Psoas muscle (tissue), 8 donors: ENCODE data around the gene EXOC3L1. TPM values are rescaled to one million over a fixed set of nuclear protein-coding genes. Genes with fewer than 3 reads are reported as not detected.

ENCODE experiments used
- ATAC-seq, 4 donors: fragments of 200-7000 bp; cut with Tn5 transposase; one replicate each; pipeline ENCODE4 v1.9.1; 2020; ENCODE audit warnings: moderate library complexity in 3 of 4, mild to moderate bottlenecking in 2 of 4
- DNase-seq, 2 donors: peaks; one replicate each; pipeline ENCODE4 v3.0.0-alpha.2; 2020
- H3K27ac ChIP-seq: fragments of 200-600 bp; one replicate; pipeline ENCODE4 v1.8.0; 2022
- H3K27me3 ChIP-seq, 3 donors: fragments of 200-600 bp in 1 of 3; one replicate each; pipeline versions ENCODE4 v1.6.1 to v1.8.0; 2013 to 2022; ENCODE audit warnings: low read length in 2 of 3, mild to moderate bottlenecking in 2 of 3, moderate library complexity in 1 of 3; ENCODE audit not compliant: insufficient read depth in 3 of 3
- H3K36me3 ChIP-seq, 2 donors: fragments of 200-600 bp in 1 of 2; one replicate each; pipeline versions ENCODE4 v1.6.1 to v1.8.0; 2013 to 2022; ENCODE audit warnings: low read depth in 1 of 2, mild to moderate bottlenecking in 1 of 2, moderate library complexity in 1 of 2; ENCODE audit not compliant: insufficient read depth in 1 of 2
- H3K4me1 ChIP-seq: fragments of 200-600 bp; one replicate; pipeline ENCODE4 v1.8.0; 2022
- H3K4me3 ChIP-seq: fragments of 200-600 bp; one replicate; pipeline ENCODE4 v1.8.0; 2022; ENCODE audit warnings: mild to moderate bottlenecking
- H3K9me3 ChIP-seq: fragments of 200-600 bp; one replicate; pipeline ENCODE4 v1.8.0; 2022
- CTCF ChIP-seq: fragments of 200-600 bp; IDR thresholded peaks from one replicate; pipeline ENCODE4 v1.8.0; 2022; ENCODE audit warnings: antibody characterized with exemption
- WGBS, 3 donors: extraction: QIAGEN DNeasy Blood & Tissue Kit; methylation state at CpG; one replicate each; pipeline versions ENCODE4 v1.1.6 to v1.1.7; 2013; 5-methylcytosine and 5-hydroxymethylcytosine counted together
- intact Hi-C, 2 donors: fragments of 100-400 bp; cut with DNase I; formaldehyde crosslinking; loops; one replicate each; pipeline versions ENCODE4 v1.11.0 to v1.14.2; 2022
- polyA plus RNA-seq, 3 donors: library from polyadenylated mRNA; stranded (reverse); fragments of 200-250 nt; gene quantifications; one replicate each; pipeline ENCODE4 v1.2.3, GENCODE V29; 2013
- total RNA-seq, 4 donors: library from RNA; stranded (reverse); fragmentation: NEBNext Ultra II Directional in 2 of 4; extraction: Animal tissue kit (Norgen Biotek cat#: 25700) in 2 of 4; gene quantifications; one replicate each; pipeline versions ENCODE4 v1.2.1 to v1.2.4, GENCODE V29; 2021 to 2023
- donor health status: healthy with polysubstance abuse.
- donor health status: DM: no; HTN: no; CAD: no; lungs with moderate emphysema.
- donor health status: Bipolar disorder and iron deficiency.
- donor health status: healthy.
- donor health status: DM: yes; HTN: yes; CAD: no.
- donor health status: DM: no; HTN: no; CAD: no.
- donor health status: DM: no; HTN: no; CAD: no.
- donor health status: DM: yes; HTN: yes; CAD: no.

Gene EXOC3L1
- total and polyA plus RNA-seq, 7 donors = 0.84 to 3.4 (median 1.2) TPM

GRCh38 chr16:67202956-67203493, 13.1 kb upstream of the EXOC3L1 start:
- H3K4me3 ChIP-seq = no peak overlapping the region
- no peaks in the 10 kb centered on the region for H3K27me3 ChIP-seq
- ATAC-seq (no peak), DNase-seq (no peak)
- intact Hi-C loops = no loop called here
- peaks cover 8 to 33% of the 10 kb centered on the region in 2 donors for H3K36me3 ChIP-seq
- no peak overlapping the region for H3K27ac ChIP-seq
- no peak for TF ChIP-seq CTCF
- no peaks in the 10 kb centered on the region for H3K9me3 ChIP-seq
- 90 to 95% (median 95%) methylated on average over 22 to 23 of the region's 23 CpGs for WGBS, 3 donors
- H3K4me1 ChIP-seq = peaks cover 16% of the 10 kb centered on the region

- no peak overlapping the region for H3K27ac ChIP-seq
- no peak for TF ChIP-seq CTCF
- no peak overlapping the region for H3K4me3 ChIP-seq
- no peaks in the 10 kb centered on the region for H3K27me3 ChIP-seq
- DNase-seq (no peak), ATAC-seq (no peak)
- intact Hi-C loops = no loop called here
- H3K9me3 ChIP-seq = no peaks in the 10 kb centered on the region
- peaks cover 11% of the 10 kb centered on the region for H3K4me1 ChIP-seq
- WGBS, 3 donors = 93 to 96% (median 94%) methylated on average over 10 to 12 of the region's 12 CpGs
- H3K36me3 ChIP-seq = peaks cover 10 to 39% of the 10 kb centered on the region in 2 donors
Measured at GRCh38 chr16:67202426-67202825, 12.5 kb upstream of the EXOC3L1 start.

GRCh38 chr16:67201411-67202345, 11.7 kb upstream of the EXOC3L1 start:
- no peak for ATAC-seq
- H3K27me3 ChIP-seq = no peaks in the 10 kb centered on the region
- H3K9me3 ChIP-seq = no peaks in the 10 kb centered on the region
- TF ChIP-seq CTCF = no peak
- H3K27ac ChIP-seq = no peak overlapping the region
- H3K36me3 ChIP-seq = peaks cover 10 to 46% of the 10 kb centered on the region in 2 donors
- 91 to 94% (median 93%) methylated on average over 40 of the region's 40 CpGs for WGBS, 3 donors
- intact Hi-C loops = no loop called here
- no peak for DNase-seq
- H3K4me3 ChIP-seq = no peak overlapping the region
- peaks cover 4% of the 10 kb centered on the region for H3K4me1 ChIP-seq

- no peak for TF ChIP-seq CTCF
- Histone ChIP-seq H3K36me3 (peaks cover 13 to 58% of the 10 kb centered on the region in 2 donors), H3K27ac (no peak overlapping the region), H3K9me3 (no peaks in the 10 kb centered on the region), H3K4me1 (peaks cover 4% of the 10 kb centered on the region), H3K4me3 (no peak overlapping the region), H3K27me3 (no peaks in the 10 kb centered on the region)
- 79 to 92% (median 81%) methylated on average over 7 to 8 of the region's 8 CpGs for WGBS, 3 donors
- DNase-seq = no peak
- ATAC-seq = no peak
- intact Hi-C loops = no loop called here
Measured at GRCh38 chr16:67200491-67200890, 10.6 kb upstream of the EXOC3L1 start.
